H9 (cell line): Measurements from ENCODE around the gene ARHGAP27. TPM values are rescaled to one million over a fixed set of nuclear protein-coding genes. Genes with fewer than 3 reads are reported as not detected.

Source experiments
- DNase-seq: peaks from one replicate; pipeline ENCODE4 v3.0.0-alpha.2; 2017
- H2AFZ ChIP-seq: one replicate; pipeline ENCODE4 v1.6.1; 2013; ENCODE audit warnings: mild to moderate bottlenecking, low read length, control low read depth, moderate library complexity
- H2AK5ac ChIP-seq: 2 replicates; pipeline ENCODE4 v1.6.1; 2013; ENCODE audit warnings: low read length, control low read depth, mixed read lengths; ENCODE audit not compliant: insufficient read length
- H2BK120ac ChIP-seq: one replicate; pipeline ENCODE4 v1.6.1; 2013; ENCODE audit warnings: low read depth, mild to moderate bottlenecking, low read length, control low read depth, inconsistent platforms; ENCODE audit not compliant: poor library complexity, severe bottlenecking
- H2BK12ac ChIP-seq: 2 replicates; pipeline ENCODE4 v1.6.1; 2013; ENCODE audit warnings: low read length, control low read depth, mixed read lengths, low read depth; ENCODE audit not compliant: insufficient read length
- H2BK15ac ChIP-seq: 2 replicates; pipeline ENCODE4 v1.6.1; 2013; ENCODE audit warnings: low read depth, low read length, control low read depth
- H2BK20ac ChIP-seq: one replicate; pipeline ENCODE4 v1.6.1; 2013; ENCODE audit warnings: low read depth, mild to moderate bottlenecking, low read length, control low read depth, inconsistent platforms; ENCODE audit not compliant: poor library complexity, severe bottlenecking
- H2BK5ac ChIP-seq: 2 replicates; pipeline ENCODE4 v1.6.1; 2013; ENCODE audit warnings: low read length, control low read depth, mixed read lengths; ENCODE audit not compliant: insufficient read length
- H3K14ac ChIP-seq: 2 replicates; pipeline ENCODE4 v1.6.1; 2013; ENCODE audit warnings: low read length, control low read depth; ENCODE audit not compliant: insufficient read depth
- H3K18ac ChIP-seq: 2 replicates; pipeline ENCODE4 v1.6.1; 2013; ENCODE audit warnings: low read depth, mild to moderate bottlenecking, mixed read lengths, low read length, control low read depth; ENCODE audit not compliant: insufficient read length
- H3K23ac ChIP-seq: 2 replicates; pipeline ENCODE4 v1.6.1; 2013; ENCODE audit warnings: low read length, control low read depth, mixed read lengths, low read depth; ENCODE audit not compliant: insufficient read length
- H3K23me2 ChIP-seq: 2 replicates; pipeline ENCODE4 v1.6.1; 2013; ENCODE audit warnings: low read depth, mild to moderate bottlenecking, mixed read lengths, low read length, control low read depth; ENCODE audit not compliant: insufficient read length, poor library complexity, severe bottlenecking
- H3K27ac ChIP-seq: 2 replicates; pipeline ENCODE4 v1.5.1; 2013; ENCODE audit warnings: low read length, control low read depth, mixed read lengths, low read depth; ENCODE audit not compliant: insufficient read length
- H3K27me3 ChIP-seq: 2 replicates; pipeline ENCODE4 v1.6.1; 2013; ENCODE audit warnings: low read length, control low read depth, inconsistent platforms; ENCODE audit not compliant: insufficient read depth
- H3K4ac ChIP-seq: 2 replicates; pipeline ENCODE4 v1.6.1; 2013; ENCODE audit warnings: low read depth, mild to moderate bottlenecking, control low read depth, inconsistent platforms, low read length, moderate library complexity
- H3K4me1 ChIP-seq: 2 replicates; pipeline ENCODE4 v1.6.1; 2013; ENCODE audit warnings: low read length, control low read depth, inconsistent platforms; ENCODE audit not compliant: insufficient read depth
- H3K4me2 ChIP-seq: 2 replicates; pipeline ENCODE4 v1.6.1; 2013; ENCODE audit warnings: low read length, control low read depth, mixed read lengths; ENCODE audit not compliant: insufficient read length, insufficient read depth
- H3K56ac ChIP-seq: 2 replicates; pipeline ENCODE4 v1.6.1; 2013; ENCODE audit warnings: low read depth, mild to moderate bottlenecking, mixed read lengths, low read length, control low read depth; ENCODE audit not compliant: insufficient read length
- H3K79me1 ChIP-seq: 2 replicates; pipeline ENCODE4 v1.6.1; 2013; ENCODE audit warnings: low read depth, mild to moderate bottlenecking, moderate library complexity, low read length, control low read depth, inconsistent platforms; ENCODE audit not compliant: insufficient read depth, poor library complexity, severe bottlenecking
- H3K79me2 ChIP-seq: 2 replicates; pipeline ENCODE4 v1.6.1; 2013; ENCODE audit warnings: low read length, control low read depth, inconsistent platforms; ENCODE audit not compliant: insufficient read depth
- H3K9ac ChIP-seq: 2 replicates; pipeline ENCODE4 v1.6.1; 2013; ENCODE audit warnings: low read length, control low read depth, mixed read lengths; ENCODE audit not compliant: insufficient read length; ENCODE audit errors: extremely low read depth
- H3K9me3 ChIP-seq: one replicate; pipeline ENCODE4 v1.6.1; 2013; ENCODE audit warnings: low read depth, low read length, inconsistent platforms; ENCODE audit not compliant: control insufficient read depth
- H3T11ph ChIP-seq: one replicate; pipeline ENCODE4 v1.6.1; 2013; ENCODE audit warnings: mild to moderate bottlenecking, low read length, control low read depth, inconsistent platforms
- H4K20me1 ChIP-seq: one replicate; pipeline ENCODE4 v1.6.1; 2013; ENCODE audit not compliant: control insufficient read depth, insufficient read length, insufficient read depth
- H4K5ac ChIP-seq: 2 replicates; pipeline ENCODE4 v1.6.1; 2013; ENCODE audit warnings: low read depth, mild to moderate bottlenecking, mixed read lengths, low read length, control low read depth; ENCODE audit not compliant: insufficient read length
- H4K8ac ChIP-seq: replicated peaks from 2 replicates; pipeline ENCODE4 v1.6.1; 2013; ENCODE audit warnings: low read length, control low read depth, mixed read lengths, low read depth; ENCODE audit not compliant: insufficient read length
- H4K91ac ChIP-seq: 2 replicates; pipeline ENCODE4 v1.6.1; 2013; ENCODE audit warnings: low read depth, mild to moderate bottlenecking, moderate library complexity, mixed read lengths, low read length, control low read depth; ENCODE audit not compliant: insufficient read length
- H3K27ac Mint-ChIP-seq, 3 experiments: 2 replicates in 2 of 3; 3 replicates in 1 of 3; pipeline ENCODE4 v1.8.0; 2020 to 2021; ENCODE audit warnings: mixed read lengths in 3 of 3, mild to moderate bottlenecking in 1 of 3, moderate library complexity in 1 of 3
- H3K27me3 Mint-ChIP-seq: 2 replicates; pipeline ENCODE4 v1.8.0; 2021; ENCODE audit warnings: low read depth, mild to moderate bottlenecking, moderate library complexity, mixed read lengths
- H3K36me3 Mint-ChIP-seq, 3 experiments: 2 replicates in 2 of 3; 3 replicates in 1 of 3; pipeline ENCODE4 v1.8.0; 2020 to 2021; ENCODE audit warnings: low read depth in 3 of 3, mixed read lengths in 3 of 3; ENCODE audit not compliant: insufficient read depth in 1 of 3
- H3K4me1 Mint-ChIP-seq, 2 experiments: 2 replicates each; pipeline ENCODE4 v1.8.0; 2020; ENCODE audit warnings: mixed read lengths in 2 of 2
- H3K4me3 Mint-ChIP-seq, 2 experiments: 2 replicates in 1 of 2; 3 replicates in 1 of 2; pipeline ENCODE4 v1.8.0; 2020 to 2021; ENCODE audit warnings: mild to moderate bottlenecking in 2 of 2, mixed read lengths in 2 of 2, moderate library complexity in 1 of 2
- H3K9me3 Mint-ChIP-seq, 2 experiments: 2 replicates in 1 of 2; 3 replicates in 1 of 2; pipeline ENCODE4 v1.8.0; 2020; ENCODE audit warnings: mild to moderate bottlenecking in 2 of 2, mixed read lengths in 2 of 2, moderate library complexity in 1 of 2
- WGBS: extraction: QIAGEN DNeasy Blood & Tissue Kit; methylation state at CpG from one replicate; pipeline ENCODE4 v1.1.7; 2013; ENCODE audit warnings: missing lambda C conversion rate, low lambda C conversion rate, mixed read lengths; ENCODE audit not compliant: insufficient read length; ENCODE audit errors: extremely low coverage; 5-methylcytosine and 5-hydroxymethylcytosine counted together
- total RNA-seq: library from RNA; stranded (reverse); gene quantifications from 2 replicates; pipeline ENCODE4 v1.2.1, GENCODE V29; 2021
- TF ChIP-seq, protein P1 (sequence below): fragments of 200-600 bp; sonication (generic); conservative IDR thresholded peaks from 3 replicates; pipeline ENCODE4 v1.8.0; 2021; ENCODE audit warnings: antibody characterized with exemption, mild to moderate bottlenecking

ARHGAP27 gene
- total RNA-seq, 1 experiment from 2014 or later, result 9.9 TPM

DNA sequence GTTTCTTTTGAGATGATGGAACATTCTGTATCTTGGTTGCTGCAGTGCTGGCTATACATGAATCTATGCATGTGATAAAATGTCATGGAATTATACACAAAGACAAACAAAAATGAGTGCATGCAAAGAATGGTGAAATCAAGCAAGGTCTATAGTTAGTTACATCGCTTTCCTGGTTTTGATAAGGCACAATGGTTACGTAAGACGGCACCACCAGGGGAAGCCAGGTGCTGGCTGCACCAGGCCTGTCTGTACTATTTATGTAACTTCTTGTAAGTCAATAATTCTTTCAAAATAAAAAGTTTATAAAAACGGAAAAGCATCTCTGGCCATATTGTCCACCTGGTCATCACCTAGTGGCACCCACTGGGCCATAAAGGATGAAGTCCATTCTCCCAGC lies 46.5 kb downstream of the ARHGAP27 start:
- Histone ChIP-seq H3K4ac (no peak overlapping the region), H3K14ac (no peak overlapping the region)

More for the DNA sequence above, 46.5 kb downstream of the ARHGAP27 start:
- no CpG with 5 or more reads among the region's 4 CpGs for WGBS
- H3K4me3 Mint-ChIP-seq, result no peak overlapping the region
- Histone ChIP-seq H4K8ac (no peak overlapping the region), H2BK120ac (no peak overlapping the region), H3K4me1 (no peaks in the 10 kb centered on the region), H3K18ac (no peak overlapping the region), H2BK5ac (no peak overlapping the region), H3K9me3 (no peaks in the 10 kb centered on the region), H4K91ac (no peak overlapping the region), H2BK15ac (no peak overlapping the region), H3K79me1 (no peaks in the 10 kb centered on the region), H3K56ac (no peak overlapping the region), H3K23me2 (no peaks in the 10 kb centered on the region), H2AFZ (no peak overlapping the region), H2BK12ac (no peak overlapping the region), H3K4me2 (no peak overlapping the region), H2BK20ac (no peak overlapping the region), H3K9ac (no peak overlapping the region), H3K23ac (no peak overlapping the region), H4K5ac (no peak overlapping the region), H4K20me1 (no peaks in the 10 kb centered on the region), H3K27ac (no peak overlapping the region), H3K79me2 (no peaks in the 10 kb centered on the region), H3T11ph (no peak overlapping the region), H2AK5ac (no peak overlapping the region), H3K27me3 (no peaks in the 10 kb centered on the region)
- no peak overlapping the region for H3K27ac Mint-ChIP-seq
- H3K27me3 Mint-ChIP-seq, result peaks cover 25% of the 10 kb centered on the region
- H3K4me1 Mint-ChIP-seq, result peaks cover 29 to 31% of the 10 kb centered on the region in 2 experiments
- TF ChIP-seq, protein P1, sequence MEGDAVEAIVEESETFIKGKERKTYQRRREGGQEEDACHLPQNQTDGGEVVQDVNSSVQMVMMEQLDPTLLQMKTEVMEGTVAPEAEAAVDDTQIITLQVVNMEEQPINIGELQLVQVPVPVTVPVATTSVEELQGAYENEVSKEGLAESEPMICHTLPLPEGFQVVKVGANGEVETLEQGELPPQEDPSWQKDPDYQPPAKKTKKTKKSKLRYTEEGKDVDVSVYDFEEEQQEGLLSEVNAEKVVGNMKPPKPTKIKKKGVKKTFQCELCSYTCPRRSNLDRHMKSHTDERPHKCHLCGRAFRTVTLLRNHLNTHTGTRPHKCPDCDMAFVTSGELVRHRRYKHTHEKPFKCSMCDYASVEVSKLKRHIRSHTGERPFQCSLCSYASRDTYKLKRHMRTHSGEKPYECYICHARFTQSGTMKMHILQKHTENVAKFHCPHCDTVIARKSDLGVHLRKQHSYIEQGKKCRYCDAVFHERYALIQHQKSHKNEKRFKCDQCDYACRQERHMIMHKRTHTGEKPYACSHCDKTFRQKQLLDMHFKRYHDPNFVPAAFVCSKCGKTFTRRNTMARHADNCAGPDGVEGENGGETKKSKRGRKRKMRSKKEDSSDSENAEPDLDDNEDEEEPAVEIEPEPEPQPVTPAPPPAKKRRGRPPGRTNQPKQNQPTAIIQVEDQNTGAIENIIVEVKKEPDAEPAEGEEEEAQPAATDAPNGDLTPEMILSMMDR, result no peak
- DNase-seq, result no peak
- H3K9me3 Mint-ChIP-seq, result no peaks in the 10 kb centered on the region; a peak in 1 of 5 replicates
- no peaks in the 10 kb centered on the region for H3K36me3 Mint-ChIP-seq
